Astrocyte (in vitro differentiated cells and primary cell): ENCODE measurements around the gene SRSF12. TPM values are rescaled to one million over a fixed set of nuclear protein-coding genes. Genes with fewer than 3 reads are reported as not detected.

Experiments used
- DNase-seq: peaks from one replicate; pipeline ENCODE4 v3.0.0-alpha.2; 2010; ENCODE audit warnings: low read depth
- FAIRE-seq: peaks from 2 replicates; lab custom pipeline; 2011; peaks lifted over from hg19 to GRCh38; lab: Jason Lieb, UNC
- H2AFZ ChIP-seq: 2 replicates; pipeline ENCODE4 v1.6.0; 2012; ENCODE audit warnings: low read depth, low read length, inconsistent platforms
- H3K27ac ChIP-seq: 2 replicates; pipeline ENCODE4 v1.5.1; 2011; ENCODE audit warnings: low read depth, low read length, inconsistent platforms
- H3K27me3 ChIP-seq: 2 replicates; pipeline ENCODE4 v1.6.0; 2011; ENCODE audit warnings: low read length, inconsistent platforms; ENCODE audit not compliant: insufficient read depth
- H3K36me3 ChIP-seq: 2 replicates; pipeline ENCODE4 v1.5.1; 2011; ENCODE audit warnings: low read length, inconsistent platforms; ENCODE audit not compliant: insufficient read depth
- H3K4me1 ChIP-seq: 2 replicates; pipeline ENCODE4 v1.5.1; 2011; ENCODE audit warnings: low read length, inconsistent platforms; ENCODE audit not compliant: insufficient read depth
- H3K4me2 ChIP-seq: 2 replicates; pipeline ENCODE4 v1.6.0; 2012; ENCODE audit warnings: low read length, inconsistent platforms
- H3K4me3 ChIP-seq: 2 replicates; pipeline ENCODE4 v1.5.1; 2011; ENCODE audit warnings: low read depth, mild to moderate bottlenecking, low read length, inconsistent platforms; ENCODE audit not compliant: insufficient read depth
- H3K79me2 ChIP-seq: 2 replicates; pipeline ENCODE4 v1.6.0; 2012; ENCODE audit warnings: mild to moderate bottlenecking, low read length, inconsistent platforms; ENCODE audit not compliant: insufficient read depth
- H3K9ac ChIP-seq: 2 replicates; pipeline ENCODE4 v1.6.0; 2012; ENCODE audit warnings: mild to moderate bottlenecking, low read length, inconsistent platforms
- H3K9me3 ChIP-seq: 2 replicates; pipeline ENCODE4 v1.5.1; 2012; ENCODE audit warnings: low read depth, mild to moderate bottlenecking, low read length, inconsistent platforms; ENCODE audit not compliant: insufficient read depth
- H4K20me1 ChIP-seq: 2 replicates; pipeline ENCODE4 v1.6.0; 2012; ENCODE audit warnings: low read length, inconsistent platforms; ENCODE audit not compliant: insufficient read depth
- H3K27ac Mint-ChIP-seq: one replicate; pipeline ENCODE4 v1.8.0; 2021; ENCODE audit warnings: mild to moderate bottlenecking, mixed read lengths; ENCODE audit not compliant: unreplicated experiment
- H3K27me3 Mint-ChIP-seq: one replicate; pipeline ENCODE4 v1.8.0; 2021; ENCODE audit warnings: low read depth, mixed read lengths; ENCODE audit not compliant: unreplicated experiment
- H3K36me3 Mint-ChIP-seq: one replicate; pipeline ENCODE4 v1.8.0; 2021; ENCODE audit warnings: low read depth, mixed read lengths; ENCODE audit not compliant: unreplicated experiment
- H3K4me1 Mint-ChIP-seq: one replicate; pipeline ENCODE4 v1.8.0; 2021; ENCODE audit warnings: low read depth, mixed read lengths; ENCODE audit not compliant: unreplicated experiment
- H3K4me3 Mint-ChIP-seq: one replicate; pipeline ENCODE4 v1.8.0; 2021; ENCODE audit warnings: mild to moderate bottlenecking, moderate library complexity, mixed read lengths; ENCODE audit not compliant: unreplicated experiment
- H3K9me3 Mint-ChIP-seq: one replicate; pipeline ENCODE4 v1.8.0; 2021; ENCODE audit warnings: mild to moderate bottlenecking, mixed read lengths; ENCODE audit not compliant: unreplicated experiment
- CTCF ChIP-seq: IDR thresholded peaks from 2 replicates; pipeline ENCODE4 v1.5.1; 2011; ENCODE audit warnings: low read depth, mild to moderate bottlenecking, inconsistent platforms, low read length, moderate library complexity; ENCODE audit not compliant: insufficient read depth
- EZH2 ChIP-seq: IDR thresholded peaks from 2 replicates; pipeline ENCODE4 v1.6.1; 2012; ENCODE audit warnings: mild to moderate bottlenecking, low read length, inconsistent platforms; ENCODE audit not compliant: insufficient read depth
- total RNA-seq: library from RNA; stranded (reverse); gene quantifications from 2 replicates; pipeline ENCODE4 v1.2.1, GENCODE V29; 2021

SRSF12 gene
- total RNA-seq, 1 donor from 2014 or later: 9.2 TPM

GRCh38 chr6:89048288-89048923, 69.5 kb downstream of the SRSF12 start:
- H4K20me1 ChIP-seq: no peaks in the 10 kb centered on the region
- no peaks in the 10 kb centered on the region for H3K9me3 ChIP-seq
- H3K4me3 Mint-ChIP-seq: no peak overlapping the region
- H3K27me3 ChIP-seq: no peaks in the 10 kb centered on the region
- H3K27me3 Mint-ChIP-seq: no peaks in the 10 kb centered on the region
- H3K4me1 ChIP-seq: no peaks in the 10 kb centered on the region
- no peak overlapping the region for H3K4me2 ChIP-seq
- no peak overlapping the region for H3K9ac ChIP-seq
- H3K4me3 ChIP-seq: no peak overlapping the region
- no peaks in the 10 kb centered on the region for H3K36me3 ChIP-seq
- H3K79me2 ChIP-seq: no peaks in the 10 kb centered on the region
- H3K4me1 Mint-ChIP-seq: no peaks in the 10 kb centered on the region
- TF ChIP-seq CTCF (no peak), EZH2 (no peak)
- no peaks in the 10 kb centered on the region for H3K36me3 Mint-ChIP-seq
- DNase-seq (no peak), FAIRE-seq (no peak)
- no peak overlapping the region for H3K27ac Mint-ChIP-seq
- no peak overlapping the region for H3K27ac ChIP-seq
- no peak overlapping the region for H2AFZ ChIP-seq
- no peaks in the 10 kb centered on the region for H3K9me3 Mint-ChIP-seq

DNA sequence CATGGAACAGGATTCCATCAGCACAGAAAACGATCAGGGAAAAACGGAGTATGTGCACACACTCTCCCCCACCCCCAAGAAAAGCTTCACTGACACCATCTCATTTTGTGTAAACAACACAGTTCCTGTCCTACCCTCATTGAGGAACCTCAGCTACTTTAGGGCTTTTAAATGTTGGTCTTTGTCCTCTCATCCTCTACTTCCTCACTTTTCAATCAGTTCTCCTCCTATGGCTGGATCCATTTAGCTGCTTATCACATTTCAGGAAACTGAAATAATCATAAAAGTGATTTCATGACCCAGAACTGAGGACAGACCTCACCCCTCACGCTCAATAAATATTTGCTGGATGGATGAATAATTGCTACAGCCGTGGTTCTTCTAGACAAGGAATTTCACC, 70.4 kb downstream of the SRSF12 start:
- Mint-ChIP-seq H3K27me3 (no peaks in the 10 kb centered on the region), H3K9me3 (no peaks in the 10 kb centered on the region), H3K36me3 (no peaks in the 10 kb centered on the region), H3K4me3 (no peak overlapping the region), H3K27ac (no peak overlapping the region), H3K4me1 (no peaks in the 10 kb centered on the region)
- H3K4me3 ChIP-seq: no peak overlapping the region
- FAIRE-seq (no peak), DNase-seq (no peak)
- no peaks in the 10 kb centered on the region for H4K20me1 ChIP-seq
- no peaks in the 10 kb centered on the region for H3K4me1 ChIP-seq
- no peaks in the 10 kb centered on the region for H3K36me3 ChIP-seq
- H3K9me3 ChIP-seq: no peaks in the 10 kb centered on the region
- H3K9ac ChIP-seq: no peak overlapping the region
- H3K4me2 ChIP-seq: no peak overlapping the region
- no peak for TF ChIP-seq CTCF
- no peak for TF ChIP-seq EZH2
- H3K27ac ChIP-seq: no peak overlapping the region
- H2AFZ ChIP-seq: no peak overlapping the region
- H3K79me2 ChIP-seq: no peaks in the 10 kb centered on the region
- H3K27me3 ChIP-seq: no peaks in the 10 kb centered on the region

Other genes starting within 250 kb of the SRSF12 start
- 16.0 and 16.4 TPM in 2 replicates for gene RNGTT, start 154.5 kb downstream of the SRSF12 start, total RNA-seq
- 93.2 and 95.9 TPM in 2 replicates for gene PNRC1, start 37.3 kb downstream of the SRSF12 start, total RNA-seq
- gene PM20D2, start 28.0 kb upstream of the SRSF12 start, total RNA-seq: 7.7 and 10.4 TPM in 2 replicates
- not detected in 2 replicates for gene GABRR1, start 99.3 kb upstream of the SRSF12 start, total RNA-seq
- gene GABRR2, start 197.2 kb upstream of the SRSF12 start, total RNA-seq: 0.34 and 0.61 TPM in 2 replicates
- 78.8 and 93.3 TPM in 2 replicates for gene UBE2J1, start 234.7 kb upstream of the SRSF12 start, total RNA-seq